Prostate gland (tissue), 2 donors: ENCODE data around the gene TEPSIN.

Experiments used
- POLR2A ChIP-seq: fragments of 450-650 bp; IDR thresholded peaks from one replicate; pipeline ENCODE4 v1.6.1; 2016; ENCODE audit warnings: antibody characterized with exemption, mild to moderate bottlenecking
- POLR2AphosphoS5 ChIP-seq: sonication (generic); formaldehyde crosslinking; IDR thresholded peaks from one replicate; pipeline ENCODE4 v1.6.1; 2017; ENCODE audit warnings: antibody characterized with exemption
- TF ChIP-seq, protein P1 (sequence below), 4 experiments: fragments of 200-600 bp in 2 of 4; fragments of 450-650 bp in 2 of 4; sonication (generic) in 2 of 4; IDR thresholded peaks; 1 replicate in 3 of 4; 2 replicates in 1 of 4; pipeline ENCODE4 v1.5.1; 2016 to 2019; ENCODE audit warnings: antibody characterized with exemption in 4 of 4, mild to moderate bottlenecking in 2 of 4, moderate library complexity in 2 of 4

DNA sequence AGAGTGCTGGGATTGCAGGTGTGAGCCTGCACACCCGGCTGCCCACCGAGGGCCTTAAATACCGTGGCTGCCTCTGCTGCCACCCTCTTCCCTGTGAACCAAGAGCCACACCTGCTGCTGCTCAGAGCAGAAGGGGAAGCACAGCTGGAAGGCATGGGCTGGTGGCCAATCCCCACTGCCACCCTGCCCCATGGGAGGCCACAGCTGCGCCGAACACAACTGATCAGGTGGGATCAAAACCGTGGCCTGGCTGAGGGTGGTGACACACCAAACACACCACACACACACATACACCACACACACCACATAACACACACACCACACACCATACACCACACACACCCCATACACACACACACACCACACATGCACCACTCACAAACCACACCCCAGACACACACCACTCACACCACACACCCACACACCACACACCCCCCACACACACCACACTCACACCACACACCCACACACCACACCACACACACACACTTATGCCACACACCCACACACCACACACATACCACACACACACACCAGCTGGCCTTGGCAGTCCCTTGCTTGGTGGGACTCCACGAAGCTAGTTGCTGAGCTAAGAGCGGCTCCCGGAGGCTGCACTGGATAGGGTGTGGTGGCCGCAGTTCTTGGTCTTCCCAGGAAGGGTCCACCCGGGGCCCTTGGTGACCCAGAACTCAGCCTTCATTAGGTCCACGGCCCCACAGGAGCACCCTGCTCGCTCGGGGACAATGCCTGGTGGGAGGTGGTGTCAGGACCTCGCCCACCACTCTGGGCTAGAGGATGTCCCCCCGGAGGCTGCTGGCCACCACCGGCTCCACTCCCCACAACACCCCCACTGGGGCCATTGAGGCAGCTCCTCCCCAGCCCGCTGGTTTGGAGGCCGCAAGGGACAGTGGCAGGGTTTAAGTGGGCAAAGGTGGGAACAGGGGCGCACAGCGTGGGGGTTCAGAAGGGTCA is 31.0 kb downstream of the TEPSIN start:
- TF ChIP-seq, protein P1, sequence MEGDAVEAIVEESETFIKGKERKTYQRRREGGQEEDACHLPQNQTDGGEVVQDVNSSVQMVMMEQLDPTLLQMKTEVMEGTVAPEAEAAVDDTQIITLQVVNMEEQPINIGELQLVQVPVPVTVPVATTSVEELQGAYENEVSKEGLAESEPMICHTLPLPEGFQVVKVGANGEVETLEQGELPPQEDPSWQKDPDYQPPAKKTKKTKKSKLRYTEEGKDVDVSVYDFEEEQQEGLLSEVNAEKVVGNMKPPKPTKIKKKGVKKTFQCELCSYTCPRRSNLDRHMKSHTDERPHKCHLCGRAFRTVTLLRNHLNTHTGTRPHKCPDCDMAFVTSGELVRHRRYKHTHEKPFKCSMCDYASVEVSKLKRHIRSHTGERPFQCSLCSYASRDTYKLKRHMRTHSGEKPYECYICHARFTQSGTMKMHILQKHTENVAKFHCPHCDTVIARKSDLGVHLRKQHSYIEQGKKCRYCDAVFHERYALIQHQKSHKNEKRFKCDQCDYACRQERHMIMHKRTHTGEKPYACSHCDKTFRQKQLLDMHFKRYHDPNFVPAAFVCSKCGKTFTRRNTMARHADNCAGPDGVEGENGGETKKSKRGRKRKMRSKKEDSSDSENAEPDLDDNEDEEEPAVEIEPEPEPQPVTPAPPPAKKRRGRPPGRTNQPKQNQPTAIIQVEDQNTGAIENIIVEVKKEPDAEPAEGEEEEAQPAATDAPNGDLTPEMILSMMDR (IDR thresholded peaks at IDR 0.05) = no peak
- TF ChIP-seq POLR2A (no peak), POLR2AphosphoS5 (no peak)
